Ovary (tissue), 9 donors: Measurements from ENCODE around the gene PCYOX1L. TPM values are rescaled to one million over a fixed set of nuclear protein-coding genes. Genes with fewer than 3 reads are reported as not detected.

ENCODE experiments used
- DNase-seq, 5 donors: peaks; one replicate each; pipeline ENCODE4 v3.0.0-alpha.2; 2019 to 2020
- H3K27ac ChIP-seq, 2 donors: fragments of 200-600 bp; one replicate each; pipeline versions ENCODE4 v1.5.1 to v1.8.0; 2019 to 2022
- H3K27me3 ChIP-seq: fragments of 200-600 bp; one replicate; pipeline ENCODE4 v1.8.0; 2022
- H3K36me3 ChIP-seq: fragments of 200-600 bp; sonication (generic); one replicate; pipeline ENCODE4 v1.5.1; 2019
- H3K4me1 ChIP-seq: one replicate; pipeline ENCODE4 v1.8.1; 2013; ENCODE audit warnings: mild to moderate bottlenecking, moderate library complexity; ENCODE audit not compliant: insufficient read depth
- H3K4me3 ChIP-seq: fragments of 200-600 bp; sonication (generic); one replicate; pipeline ENCODE4 v1.5.1; 2017
- H3K9me3 ChIP-seq, 2 donors: fragments of 200-600 bp in 1 of 2; sonication (generic) in 1 of 2; one replicate each; pipeline versions ENCODE4 v1.5.1 to v1.8.1; 2013 to 2019; ENCODE audit warnings: mild to moderate bottlenecking in 1 of 2, moderate library complexity in 1 of 2
- EP300 ChIP-seq: sonication (generic); formaldehyde crosslinking; IDR thresholded peaks from one replicate; pipeline ENCODE4 v1.6.1; 2017; ENCODE audit warnings: antibody characterized with exemption
- POLR2A ChIP-seq: fragments of 450-650 bp; IDR thresholded peaks from one replicate; pipeline ENCODE4 v1.6.1; 2017; ENCODE audit warnings: antibody characterized with exemption, mild to moderate bottlenecking, moderate library complexity
- WGBS, 3 donors: extraction: QIAGEN DNeasy Blood & Tissue Kit in 1 of 3; methylation state at CpG; one replicate each; pipeline versions ENCODE4 v1.1.5 to v1.1.7; 2013 to 2017; 5-methylcytosine and 5-hydroxymethylcytosine counted together
- intact Hi-C, 4 donors: fragments of 100-400 bp; cut with DNase I; formaldehyde crosslinking; loops; one replicate each; pipeline versions ENCODE4 v1.11.0 to v1.15.1; 2022 to 2023
- polyA plus RNA-seq, 2 donors: library from polyadenylated mRNA; stranded (reverse); fragments of 200-250 nt in 1 of 2; fragments of 350-450 nt in 1 of 2; fragmentation: Illumina TruSeq in 1 of 2; extraction: RNeasy Lipid Tissue Mini Kit (QIAGEN cat#74804) in 1 of 2; gene quantifications; one replicate each; pipeline ENCODE4 v1.2.3, GENCODE V29; 2013 to 2014
- total RNA-seq, 7 donors: library from RNA; depleted of rRNA in 2 of 7; stranded (reverse); fragments of >200 nt in 2 of 7; fragmentation: NEBNext Ultra II Directional in 3 of 7; extraction: Animal tissue kit (Norgen Biotek cat#: 25700) in 3 of 7; gene quantifications; one replicate each; pipeline versions ENCODE4 v1.1.0 to v1.2.4, GENCODE V29; 2016 to 2023
- TF ChIP-seq, protein P1 (sequence below), 3 donors: fragments of 450-650 bp in 2 of 3; fragments of 200-600 bp in 1 of 3; IDR thresholded peaks; one replicate each; pipeline versions ENCODE4 v1.5.1 to v1.8.0; 2016 to 2022; ENCODE audit warnings: antibody characterized with exemption in 3 of 3, mild to moderate bottlenecking in 1 of 3
- donor health status: DM: no; HTN: no; CAD: no; lungs with moderate emphysema.
- donor health status: DM: no; HTN: no; CAD: no.
- donor health status: Bipolar disorder and iron deficiency.
- donor health status: DM: yes; HTN: yes; CAD: no.
- donor health status: DM: no; HTN: no; CAD: no.
- donor health status: DM: yes; HTN: yes; CAD: no.

Gene PCYOX1L
- total and polyA plus RNA-seq, 9 donors, result 5.8 to 15.2 (median 8.8) TPM

DNA sequence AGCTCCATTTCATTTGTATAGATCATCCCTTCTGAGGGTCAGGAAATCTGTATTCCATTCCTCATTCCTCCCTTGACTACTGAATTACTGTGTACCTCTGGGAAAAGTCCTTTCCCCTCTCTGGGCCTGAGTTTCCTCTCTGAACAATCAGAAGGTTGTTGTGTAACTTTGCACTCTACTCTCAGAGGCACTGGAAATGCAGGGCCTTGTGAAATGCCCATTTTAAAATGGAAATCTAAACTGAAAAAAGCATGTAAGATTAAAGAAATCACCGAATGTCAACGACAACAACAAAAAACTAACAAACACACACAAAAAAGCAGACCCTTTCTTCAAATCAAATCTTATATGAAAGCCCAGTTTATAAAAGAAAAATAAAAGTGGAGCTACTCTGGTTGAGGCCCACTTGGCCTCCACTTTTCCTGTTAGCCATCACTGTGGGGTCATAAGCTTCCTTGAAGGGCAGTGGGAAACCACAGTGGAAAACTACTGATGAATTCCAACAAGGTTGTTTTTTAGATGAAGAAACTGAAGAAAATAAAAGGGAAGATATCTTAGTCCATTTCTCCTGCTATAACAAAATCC is 34.1 kb upstream of the PCYOX1L start:
- intact Hi-C loops, result no loop called here
- Histone ChIP-seq H3K36me3 (no peaks in the 10 kb centered on the region), H3K4me3 (no peak overlapping the region), H3K4me1 (peaks cover 7% of the 10 kb centered on the region), H3K27ac (no peak overlapping the region), H3K27me3 (no peaks in the 10 kb centered on the region), H3K9me3 (no peaks in the 10 kb centered on the region)
- WGBS, 3 donors, result 88 to 89% (median 89%) methylated on average over 2 of the region's 2 CpGs
- DNase-seq, result no peak
- TF ChIP-seq POLR2A (no peak), EP300 (no peak)
- TF ChIP-seq, protein P1, sequence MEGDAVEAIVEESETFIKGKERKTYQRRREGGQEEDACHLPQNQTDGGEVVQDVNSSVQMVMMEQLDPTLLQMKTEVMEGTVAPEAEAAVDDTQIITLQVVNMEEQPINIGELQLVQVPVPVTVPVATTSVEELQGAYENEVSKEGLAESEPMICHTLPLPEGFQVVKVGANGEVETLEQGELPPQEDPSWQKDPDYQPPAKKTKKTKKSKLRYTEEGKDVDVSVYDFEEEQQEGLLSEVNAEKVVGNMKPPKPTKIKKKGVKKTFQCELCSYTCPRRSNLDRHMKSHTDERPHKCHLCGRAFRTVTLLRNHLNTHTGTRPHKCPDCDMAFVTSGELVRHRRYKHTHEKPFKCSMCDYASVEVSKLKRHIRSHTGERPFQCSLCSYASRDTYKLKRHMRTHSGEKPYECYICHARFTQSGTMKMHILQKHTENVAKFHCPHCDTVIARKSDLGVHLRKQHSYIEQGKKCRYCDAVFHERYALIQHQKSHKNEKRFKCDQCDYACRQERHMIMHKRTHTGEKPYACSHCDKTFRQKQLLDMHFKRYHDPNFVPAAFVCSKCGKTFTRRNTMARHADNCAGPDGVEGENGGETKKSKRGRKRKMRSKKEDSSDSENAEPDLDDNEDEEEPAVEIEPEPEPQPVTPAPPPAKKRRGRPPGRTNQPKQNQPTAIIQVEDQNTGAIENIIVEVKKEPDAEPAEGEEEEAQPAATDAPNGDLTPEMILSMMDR (IDR thresholded peaks at IDR 0.05), result no peak

DNA sequence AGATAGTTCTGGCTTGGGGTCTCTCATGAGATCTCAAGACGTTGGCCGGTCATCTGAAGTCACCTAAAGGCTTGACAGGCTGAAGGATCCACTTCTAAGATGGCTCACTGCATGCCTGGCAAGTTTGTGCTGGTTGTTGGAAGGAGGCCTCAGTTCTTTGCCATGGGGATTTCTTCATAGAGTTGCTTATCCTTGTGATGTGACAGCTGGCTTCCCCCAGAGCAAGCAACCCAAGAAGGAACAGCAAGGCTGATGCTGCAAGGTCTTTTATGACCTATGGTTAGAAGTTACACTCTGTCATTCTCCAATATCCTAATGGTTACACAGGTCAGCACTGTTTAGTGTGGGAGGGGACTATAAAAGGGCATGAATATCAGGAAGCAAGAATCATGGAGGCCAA is 33.2 kb upstream of the PCYOX1L start:
- 87 to 98% (median 92%) methylated on average over 2 of the region's 2 CpGs for WGBS, 3 donors
- H3K27ac ChIP-seq, result no peak overlapping the region
- intact Hi-C loops, result no loop called here
- TF ChIP-seq EP300 (no peak), POLR2A (no peak)
- TF ChIP-seq, protein P1 (IDR thresholded peaks at IDR 0.05), result no peak
- H3K4me3 ChIP-seq, result no peak overlapping the region
- no peaks in the 10 kb centered on the region for H3K27me3 ChIP-seq
- DNase-seq, result no peak
- H3K36me3 ChIP-seq, result no peaks in the 10 kb centered on the region
- H3K9me3 ChIP-seq, result no peaks in the 10 kb centered on the region
- peaks cover 7% of the 10 kb centered on the region for H3K4me1 ChIP-seq

DNA sequence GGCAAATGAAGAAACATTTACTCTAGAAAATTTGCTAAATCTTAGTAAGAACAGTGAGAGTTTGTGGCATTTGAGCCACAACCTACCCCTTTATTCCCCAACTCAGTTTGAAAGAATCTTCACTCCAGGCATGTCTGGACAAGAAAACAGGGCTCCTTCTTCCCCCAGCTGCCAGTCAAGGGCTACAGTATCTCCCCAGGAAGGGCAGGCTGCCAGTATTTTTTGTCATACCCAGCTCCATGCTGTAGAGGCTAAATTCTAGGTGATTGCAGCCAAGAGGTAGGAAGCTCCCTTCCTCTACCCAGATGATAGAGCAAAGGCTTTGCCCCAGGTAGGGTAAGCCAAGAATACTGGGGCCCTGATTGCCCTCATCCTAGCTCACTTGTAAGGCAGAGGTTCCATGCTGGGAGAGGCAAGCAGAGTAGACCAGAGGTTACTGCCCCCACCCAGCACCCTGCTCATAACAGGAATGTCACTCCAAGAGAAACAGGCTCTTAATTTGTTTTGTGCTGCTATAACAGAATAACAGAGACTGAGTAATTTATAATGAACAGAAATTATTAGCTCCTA is 32.6 kb upstream of the PCYOX1L start:
- Histone ChIP-seq H3K27me3 (no peaks in the 10 kb centered on the region), H3K36me3 (no peaks in the 10 kb centered on the region), H3K4me3 (no peak overlapping the region)

DNA sequence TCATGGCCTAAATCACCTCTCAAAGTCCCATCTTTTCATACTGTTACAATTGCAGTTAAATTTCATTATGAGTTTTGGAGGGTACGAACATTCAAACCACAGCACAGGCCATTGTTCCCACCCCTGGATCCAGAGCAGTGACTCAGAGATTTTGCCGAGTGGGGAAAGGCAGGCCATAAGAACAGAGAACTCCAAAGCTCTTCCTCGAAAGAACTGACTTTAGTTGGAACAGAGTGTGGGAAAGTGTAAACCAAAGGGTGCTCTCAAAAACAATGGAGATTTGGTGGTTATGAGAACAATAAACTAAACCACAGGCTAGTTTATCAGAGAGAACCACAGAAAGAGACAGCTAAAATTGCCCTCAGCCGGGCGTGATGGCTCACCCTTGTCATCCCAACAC is 32.0 kb upstream of the PCYOX1L start:
- no peak overlapping the region for H3K27ac ChIP-seq
- no peak overlapping the region for H3K4me3 ChIP-seq
- peaks cover under 1% of the 10 kb centered on the region for H3K4me1 ChIP-seq
- H3K9me3 ChIP-seq, result no peaks in the 10 kb centered on the region
- intact Hi-C loops, result no loop called here
- H3K36me3 ChIP-seq, result no peaks in the 10 kb centered on the region
- no peak for DNase-seq
- TF ChIP-seq POLR2A (no peak), EP300 (no peak)
- TF ChIP-seq, protein P1 (IDR thresholded peaks at IDR 0.05), result no peak
- 92 to 94% (median 94%) methylated on average over 5 of the region's 5 CpGs for WGBS, 3 donors
- no peaks in the 10 kb centered on the region for H3K27me3 ChIP-seq

More for the DNA sequence above, 32.6 kb upstream of the PCYOX1L start:
- DNase-seq, result no peak
- intact Hi-C loops, result no loop called here
- Histone ChIP-seq H3K4me1 (peaks cover 7% of the 10 kb centered on the region), H3K27ac (no peak overlapping the region), H3K9me3 (no peaks in the 10 kb centered on the region)
- TF ChIP-seq, protein P1 (IDR thresholded peaks at IDR 0.05), result no peak
- TF ChIP-seq EP300 (no peak), POLR2A (no peak)
